Mucosa of descending colon (tissue), 3 donors: ENCODE measurements around the gene ADPRHL1. TPM values are rescaled to one million over a fixed set of nuclear protein-coding genes. Genes with fewer than 3 reads are reported as not detected.
"Not testable (repeated sequence)": the region's sequence is repeated elsewhere in the genome, so short reads cannot be mapped to it uniquely, and the experiment has no call there.

Source experiments
- ATAC-seq: fragments of 200-7000 bp; cut with Tn5 transposase; one replicate; pipeline ENCODE4 v1.9.1; 2020; ENCODE audit warnings: mild to moderate bottlenecking, moderate library complexity
- DNase-seq, 3 donors: peaks; one replicate each; pipeline ENCODE4 v3.0.0-alpha.2; 2020
- H3K36me3 ChIP-seq: fragments of 200-600 bp; one replicate; pipeline ENCODE4 v1.8.0; 2021; ENCODE audit warnings: low read depth, mild to moderate bottlenecking
- H3K4me1 ChIP-seq: fragments of 200-600 bp; one replicate; pipeline ENCODE4 v1.8.0; 2021; ENCODE audit warnings: low read depth, mild to moderate bottlenecking
- H3K4me3 ChIP-seq: fragments of 200-600 bp; one replicate; pipeline ENCODE4 v1.8.0; 2021; ENCODE audit warnings: mild to moderate bottlenecking
- H3K9me3 ChIP-seq: fragments of 200-600 bp; one replicate; pipeline ENCODE4 v1.8.0; 2021; ENCODE audit warnings: mild to moderate bottlenecking
- CTCF ChIP-seq: fragments of 200-600 bp; IDR thresholded peaks from one replicate; pipeline ENCODE4 v1.8.0; 2022; ENCODE audit warnings: antibody characterized with exemption, mild to moderate bottlenecking
- intact Hi-C, 2 donors: fragments of 100-400 bp; cut with DNase I in 1 of 2; cut with micrococcal nuclease in 1 of 2; formaldehyde crosslinking; loops; one replicate each; pipeline versions ENCODE4 v1.11.0 to v1.11.1; 2022; cut with DNase I, micrococcal nuclease
- total RNA-seq, 3 donors: library from RNA; stranded (reverse); fragmentation: NEBNext Ultra II Directional in 2 of 3; extraction: Animal tissue kit (Norgen Biotek cat#: 25700) in 2 of 3; gene quantifications; one replicate each; pipeline versions ENCODE4 v1.2.1 to v1.2.4, GENCODE V29; 2021 to 2023
- donor health status: DM: no; HTN: no; CAD: no; lungs with moderate emphysema.
- donor health status: DM: no; HTN: no; CAD: no.
- donor health status: DM: no; HTN: yes; CAD: no.

ADPRHL1 gene
- total RNA-seq, 3 donors from 2014 or later: 5.1 to 9.2 (median 7.1) TPM

GRCh38 chr13:113443991-113444390 is 9.3 kb downstream of the ADPRHL1 start:
- intact Hi-C loops: no loop called here
- no peak overlapping the region for H3K4me3 ChIP-seq
- no peak for DNase-seq
- H3K9me3 ChIP-seq: no peaks in the 10 kb centered on the region
- H3K36me3 ChIP-seq: no peaks in the 10 kb centered on the region
- H3K4me1 ChIP-seq: no peaks in the 10 kb centered on the region
- no peak for ATAC-seq
- TF ChIP-seq CTCF: no peak

GRCh38 chr13:113442985-113443362 is 10.3 kb downstream of the ADPRHL1 start:
- ATAC-seq: no peak
- intact Hi-C loops: no loop called here
- Histone ChIP-seq H3K4me3 (no peak overlapping the region), H3K36me3 (no peaks in the 10 kb centered on the region), H3K9me3 (no peaks in the 10 kb centered on the region), H3K4me1 (no peaks in the 10 kb centered on the region)
- DNase-seq: no peak
- no peak for TF ChIP-seq CTCF

- TF ChIP-seq CTCF: no peak
- Histone ChIP-seq H3K4me3 (no peak overlapping the region), H3K4me1 (peaks cover under 1% of the 10 kb centered on the region), H3K9me3 (no peaks in the 10 kb centered on the region), H3K36me3 (no peaks in the 10 kb centered on the region)
- DNase-seq: no peak
- ATAC-seq: no peak
- intact Hi-C loops: no loop called here
These were observed 10.8 kb downstream of the ADPRHL1 start for GRCh38 chr13:113442354-113442984.

- intact Hi-C loops: no loop called here
- Histone ChIP-seq H3K9me3 (no peaks in the 10 kb centered on the region), H3K4me1 (peaks cover 4% of the 10 kb centered on the region), H3K4me3 (no peak overlapping the region), H3K36me3 (no peaks in the 10 kb centered on the region)
- DNase-seq (peak in 1 of 3 donors; percentile 43), ATAC-seq (no peak)
- no peak for TF ChIP-seq CTCF
These were observed 11.6 kb downstream of the ADPRHL1 start for GRCh38 chr13:113441661-113442060.

GRCh38 chr13:113437408-113438010 is 15.8 kb downstream of the ADPRHL1 start:
- TF ChIP-seq CTCF: no peak
- peak; percentile 51 for ATAC-seq
- H3K4me3 ChIP-seq: no peak overlapping the region
- intact Hi-C loops: no loop called here
- H3K4me1 ChIP-seq: peaks cover 4% of the 10 kb centered on the region
- H3K9me3 ChIP-seq: no peaks in the 10 kb centered on the region
- peak in 1 of 3 donors; percentile 44 for DNase-seq
- H3K36me3 ChIP-seq: no peaks in the 10 kb centered on the region

- H3K4me3 ChIP-seq, H3K9me3 ChIP-seq, intact Hi-C loops, H3K4me1 ChIP-seq, DNase-seq, H3K36me3 ChIP-seq, ATAC-seq: not testable (repeated sequence)
These were observed 16.4 kb downstream of the ADPRHL1 start for GRCh38 chr13:113436866-113437265.

- H3K4me1 ChIP-seq, H3K9me3 ChIP-seq, ATAC-seq, DNase-seq, intact Hi-C loops, H3K4me3 ChIP-seq, H3K36me3 ChIP-seq: not testable (repeated sequence)
These were observed 17.4 kb downstream of the ADPRHL1 start for GRCh38 chr13:113435907-113436306.
